ENCODE results near the gene OPCML. TPM values are rescaled to one million over a fixed set of nuclear protein-coding genes. Genes with fewer than 3 reads are reported as not detected.

The OPCML gene
- total RNA-seq, 2 donors from 2014 or later, result 0.04 TPM; not detected in 1

DNA sequence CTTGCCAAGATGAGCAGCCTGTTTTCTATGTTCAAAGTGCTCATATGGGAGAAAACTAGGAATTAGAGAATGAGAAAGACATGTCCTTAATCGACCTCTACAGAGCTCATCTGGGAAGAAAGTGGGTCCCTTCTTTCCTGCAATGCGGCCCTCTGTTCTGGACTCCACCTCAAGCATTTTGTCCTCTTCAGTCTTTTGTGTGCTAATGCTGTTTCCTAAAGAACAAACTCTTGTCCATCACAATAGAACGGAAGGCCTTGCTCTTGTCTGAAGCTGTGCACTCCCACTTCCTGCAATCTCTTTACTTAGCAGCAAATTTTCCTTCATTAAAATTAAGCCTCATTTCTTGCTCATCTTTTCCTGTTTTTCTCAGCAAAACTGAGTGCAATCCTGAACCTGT lies 206.6 kb downstream of the OPCML start:
- no peak for DNase-seq (ENCODE audit: low spot score)

DNA sequence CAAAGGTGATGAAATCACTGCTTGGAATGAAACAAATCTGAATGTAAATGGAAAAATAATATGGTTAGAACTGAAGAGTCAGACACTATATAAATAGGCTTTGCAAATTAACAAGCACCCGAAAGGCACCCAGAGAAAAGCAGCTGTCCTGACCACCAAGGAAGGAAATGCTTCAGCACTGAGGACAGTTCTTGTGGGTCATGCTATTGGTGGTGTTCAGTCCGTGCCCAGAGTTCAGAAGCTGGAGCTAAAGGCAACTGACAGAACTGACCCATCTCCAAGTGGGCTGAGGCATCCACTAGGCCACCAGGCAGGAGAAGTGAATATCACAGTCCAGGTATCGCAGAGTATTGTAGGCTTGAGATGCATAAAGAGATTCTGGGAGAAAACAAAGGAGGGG lies 208.9 kb downstream of the OPCML start:
- peaks cover 0 to 3% of the 10 kb centered on the region in 2 donors for H3K27me3 ChIP-seq
- no peak overlapping the region for H3K27ac ChIP-seq
- H3K9me3 ChIP-seq, result no peaks in the 10 kb centered on the region
- no peak for DNase-seq (ENCODE audit: low spot score)
- no peaks in the 10 kb centered on the region for H3K36me3 ChIP-seq
- H3K4me1 ChIP-seq, result no peaks in the 10 kb centered on the region
- TF ChIP-seq, protein P1, sequence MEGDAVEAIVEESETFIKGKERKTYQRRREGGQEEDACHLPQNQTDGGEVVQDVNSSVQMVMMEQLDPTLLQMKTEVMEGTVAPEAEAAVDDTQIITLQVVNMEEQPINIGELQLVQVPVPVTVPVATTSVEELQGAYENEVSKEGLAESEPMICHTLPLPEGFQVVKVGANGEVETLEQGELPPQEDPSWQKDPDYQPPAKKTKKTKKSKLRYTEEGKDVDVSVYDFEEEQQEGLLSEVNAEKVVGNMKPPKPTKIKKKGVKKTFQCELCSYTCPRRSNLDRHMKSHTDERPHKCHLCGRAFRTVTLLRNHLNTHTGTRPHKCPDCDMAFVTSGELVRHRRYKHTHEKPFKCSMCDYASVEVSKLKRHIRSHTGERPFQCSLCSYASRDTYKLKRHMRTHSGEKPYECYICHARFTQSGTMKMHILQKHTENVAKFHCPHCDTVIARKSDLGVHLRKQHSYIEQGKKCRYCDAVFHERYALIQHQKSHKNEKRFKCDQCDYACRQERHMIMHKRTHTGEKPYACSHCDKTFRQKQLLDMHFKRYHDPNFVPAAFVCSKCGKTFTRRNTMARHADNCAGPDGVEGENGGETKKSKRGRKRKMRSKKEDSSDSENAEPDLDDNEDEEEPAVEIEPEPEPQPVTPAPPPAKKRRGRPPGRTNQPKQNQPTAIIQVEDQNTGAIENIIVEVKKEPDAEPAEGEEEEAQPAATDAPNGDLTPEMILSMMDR (IDR thresholded peaks at IDR 0.05), result no peak
- no peak overlapping the region for H3K4me3 ChIP-seq

More for the DNA sequence above, 206.6 kb downstream of the OPCML start:
- Histone ChIP-seq H3K27me3 (no peaks in the 10 kb centered on the region), H3K4me3 (no peak overlapping the region), H3K27ac (no peak overlapping the region), H3K4me1 (no peaks in the 10 kb centered on the region), H3K9me3 (no peaks in the 10 kb centered on the region), H3K36me3 (no peaks in the 10 kb centered on the region)
- TF ChIP-seq, protein P1 (IDR thresholded peaks at IDR 0.05), result no peak

DNA sequence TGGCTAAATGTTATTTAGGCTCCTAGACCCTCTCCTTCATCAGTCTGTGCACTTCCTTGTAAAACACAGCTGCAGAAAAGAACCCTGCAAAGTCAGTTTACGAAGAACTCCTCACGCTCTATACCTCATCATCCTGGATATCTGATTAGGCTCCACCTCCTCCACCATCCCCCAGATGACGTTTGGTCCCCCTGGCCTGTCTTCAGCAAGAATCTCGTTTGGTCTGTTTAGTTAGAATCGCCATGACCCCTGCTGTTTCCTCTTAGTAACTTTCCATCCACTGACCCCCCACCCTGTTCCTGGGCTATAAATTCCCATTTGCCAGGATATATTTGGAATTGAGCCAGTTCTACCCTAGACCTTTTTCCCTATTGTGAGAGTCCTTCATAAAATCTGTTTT lies 214.1 kb downstream of the OPCML start:
- H3K4me1 ChIP-seq, result no peaks in the 10 kb centered on the region
- DNase-seq (ENCODE audit: low spot score), result no peak
- H3K9me3 ChIP-seq, result no peaks in the 10 kb centered on the region
- H3K27ac ChIP-seq, result no peak overlapping the region
- peaks cover 0 to 3% of the 10 kb centered on the region in 2 donors for H3K27me3 ChIP-seq
- TF ChIP-seq, protein P1 (IDR thresholded peaks at IDR 0.05), result no peak
- no peak overlapping the region for H3K4me3 ChIP-seq
- H3K36me3 ChIP-seq, result no peaks in the 10 kb centered on the region

DNA sequence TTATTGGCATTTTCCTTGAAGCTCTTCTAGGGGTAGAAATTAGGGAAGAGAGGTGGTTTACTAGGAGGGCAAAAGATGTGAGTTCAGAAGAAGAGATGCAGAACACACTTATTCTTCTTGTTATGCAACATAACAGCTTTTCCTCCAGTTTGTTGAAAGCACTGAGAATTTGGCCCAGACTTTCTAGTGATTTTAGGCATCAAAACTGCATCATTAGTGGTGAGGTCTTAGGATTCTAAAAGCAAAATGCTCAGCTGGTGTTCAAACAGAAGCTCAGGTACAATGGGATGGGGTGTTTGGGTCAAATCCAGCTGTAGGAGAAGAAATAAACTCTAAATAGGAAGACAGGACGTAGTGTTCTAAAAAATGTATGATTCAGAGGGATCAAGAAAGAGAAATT lies 221.1 kb downstream of the OPCML start:
- DNase-seq (ENCODE audit: low spot score), result no peak
- no peaks in the 10 kb centered on the region for H3K36me3 ChIP-seq

DNA sequence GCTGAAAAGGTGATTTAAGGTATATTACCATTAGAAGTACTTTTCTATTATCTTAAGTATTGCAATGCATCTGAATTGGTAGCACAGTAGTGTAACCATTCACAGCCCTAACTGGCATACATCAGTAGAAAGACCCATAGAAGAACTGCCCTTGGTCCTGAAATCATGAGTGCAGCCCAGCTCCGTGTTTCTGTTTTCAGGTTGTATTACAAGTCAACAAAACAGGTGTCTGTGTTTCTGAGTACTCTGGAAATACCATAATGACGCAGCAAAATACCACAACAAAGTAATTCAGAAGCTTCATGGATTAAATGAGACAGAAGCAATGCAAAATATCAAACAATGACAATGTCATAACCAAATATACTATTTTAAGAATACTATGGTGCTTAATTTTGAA lies 226.3 kb downstream of the OPCML start:
- Histone ChIP-seq H3K27me3 (no peaks in the 10 kb centered on the region), H3K4me1 (no peaks in the 10 kb centered on the region), H3K27ac (no peak overlapping the region), H3K36me3 (no peaks in the 10 kb centered on the region), H3K9me3 (peaks cover 0 to 3% of the 10 kb centered on the region in 2 donors), H3K4me3 (no peak overlapping the region)
- TF ChIP-seq, protein P1 (IDR thresholded peaks at IDR 0.05), result no peak
- DNase-seq (ENCODE audit: low spot score), result no peak

More for the DNA sequence above, 221.1 kb downstream of the OPCML start:
- H3K4me1 ChIP-seq, result no peaks in the 10 kb centered on the region
- TF ChIP-seq, protein P1 (IDR thresholded peaks at IDR 0.05), result no peak
- no peak overlapping the region for H3K4me3 ChIP-seq
- peaks cover 0 to 3% of the 10 kb centered on the region in 2 donors for H3K9me3 ChIP-seq
- H3K27ac ChIP-seq, result no peak overlapping the region
- H3K27me3 ChIP-seq, result no peaks in the 10 kb centered on the region
